HG02981 (cell line): ENCODE measurements around the gene KCNF1.
"Not testable (repeated sequence)": the region's sequence is repeated elsewhere in the genome, so short reads cannot be mapped to it uniquely, and the experiment has no call there.

Experiments used
- ATAC-seq: cut with Tn5 transposase; IDR thresholded peaks from one replicate; pipeline ENCODE4 v1.9.1; 2021; ENCODE audit warnings: mild to moderate bottlenecking, moderate library complexity; ENCODE audit not compliant: unreplicated experiment

The KCNF1 gene

DNA sequence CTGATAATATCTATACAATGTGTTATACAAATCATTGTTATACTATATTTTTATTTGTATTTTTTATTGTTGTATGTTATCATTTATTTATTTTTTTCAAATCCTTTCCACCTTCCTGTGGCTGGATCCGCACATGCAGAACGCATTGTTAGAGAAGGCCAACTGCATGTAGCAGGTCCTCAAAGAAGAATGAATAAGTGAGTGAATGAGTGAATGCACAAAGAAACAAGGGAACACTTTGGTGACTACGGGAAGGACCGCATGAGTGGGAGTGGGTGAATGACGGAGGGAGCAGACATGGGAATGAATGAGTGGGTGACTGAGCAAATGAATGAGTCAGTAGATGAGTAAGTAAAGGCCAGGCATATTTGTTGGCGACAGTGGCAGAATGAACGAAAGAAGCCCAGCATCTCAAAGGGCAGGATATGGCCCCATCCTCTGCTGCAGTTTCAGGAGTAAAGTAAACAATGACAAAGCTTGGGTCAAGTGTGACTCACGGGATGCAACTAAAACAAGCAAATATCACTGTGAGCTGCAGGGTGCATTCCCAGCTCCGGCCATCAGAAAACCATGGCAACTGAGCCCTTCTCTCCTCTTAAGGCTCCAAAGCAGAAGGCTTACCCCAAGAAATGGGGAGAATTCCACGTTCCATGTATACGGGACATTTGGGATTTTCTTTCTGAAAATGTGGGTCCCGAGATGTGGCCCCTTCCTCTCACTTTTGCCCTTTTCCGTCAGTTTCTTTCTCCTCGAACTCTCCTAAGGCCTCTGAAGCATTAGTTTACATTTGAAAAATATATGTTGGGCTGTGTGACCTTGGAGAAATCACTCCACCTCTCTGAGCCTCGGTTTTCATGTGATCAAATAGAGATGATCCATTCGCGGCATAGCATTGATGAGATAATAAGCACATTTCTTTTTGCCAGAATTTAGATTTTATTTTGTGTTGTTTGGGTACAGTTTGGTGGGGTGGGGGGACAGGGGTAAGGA, 24.5 kb downstream of the KCNF1 start:
- ATAC-seq = no peak

GRCh38 chr2:10939058-10939457, 27.3 kb downstream of the KCNF1 start:
- ATAC-seq = no peak

- ATAC-seq = no peak
Observed at GRCh38 chr2:10940596-10940995, 28.9 kb downstream of the KCNF1 start.

DNA sequence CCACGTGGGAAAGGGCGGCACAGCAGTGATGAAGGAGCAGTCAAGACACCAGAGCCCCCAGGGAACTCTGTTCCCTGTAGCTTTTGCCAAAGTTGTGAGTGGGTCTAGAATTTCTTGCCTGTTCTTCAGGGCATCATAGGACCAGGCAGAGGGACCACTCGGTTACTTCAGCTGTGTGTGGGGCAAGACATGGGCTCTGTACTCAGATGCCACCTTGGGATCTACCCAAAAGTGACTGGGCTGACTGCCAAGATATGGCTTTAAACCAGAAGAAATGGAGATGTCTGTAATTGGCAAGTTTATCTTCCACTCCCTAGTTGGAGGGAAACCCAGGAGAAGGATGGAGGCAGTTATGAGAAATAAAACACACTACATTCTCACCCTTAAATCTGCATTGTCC, 29.6 kb downstream of the KCNF1 start:
- no peak for ATAC-seq

DNA sequence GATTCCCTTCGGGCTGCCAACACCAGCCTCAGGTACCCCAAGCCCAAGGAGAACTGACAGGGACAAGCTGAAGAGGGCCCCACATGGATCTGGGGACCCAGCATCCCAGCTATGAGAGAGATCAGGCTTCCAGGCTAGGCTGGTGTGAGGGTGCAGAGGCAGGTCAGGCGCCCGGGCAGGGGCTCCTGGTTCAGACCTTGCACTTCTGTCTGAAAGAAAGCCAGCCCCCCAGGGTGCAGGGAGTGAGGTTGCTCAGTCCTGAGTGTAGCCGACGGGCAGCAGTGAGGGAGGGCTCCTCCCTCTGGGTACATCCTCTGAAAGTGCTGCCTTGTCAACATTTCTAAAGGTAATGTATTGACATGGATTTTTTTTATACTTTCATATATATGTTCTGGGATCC, 33.1 kb downstream of the KCNF1 start:
- ATAC-seq = no peak

- ATAC-seq = no peak
Observed at GRCh38 chr2:10946394-10946793, 34.7 kb downstream of the KCNF1 start.

GRCh38 chr2:10947005-10947440, 35.3 kb downstream of the KCNF1 start:
- ATAC-seq = no peak

GRCh38 chr2:10947446-10948187, 35.9 kb downstream of the KCNF1 start:
- no peak for ATAC-seq

DNA sequence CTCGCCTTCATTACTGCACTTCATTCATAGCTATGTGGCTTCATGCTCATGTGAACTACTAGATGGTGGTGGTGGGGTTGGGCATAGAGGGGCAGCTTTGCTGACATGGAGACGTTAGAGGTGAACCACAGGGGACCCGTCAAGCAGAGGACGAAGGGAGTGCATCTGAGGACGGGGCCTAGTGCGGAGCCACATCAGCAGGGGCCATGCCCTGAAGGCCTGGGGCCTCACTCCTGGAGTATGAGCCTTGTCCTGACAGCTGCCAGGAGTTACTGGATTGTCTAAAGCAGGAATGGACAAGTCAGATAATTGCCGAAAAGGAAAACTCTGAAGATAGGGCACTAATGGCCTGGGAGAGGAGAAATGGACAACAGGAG, 36.4 kb downstream of the KCNF1 start:
- no peak for ATAC-seq

DNA sequence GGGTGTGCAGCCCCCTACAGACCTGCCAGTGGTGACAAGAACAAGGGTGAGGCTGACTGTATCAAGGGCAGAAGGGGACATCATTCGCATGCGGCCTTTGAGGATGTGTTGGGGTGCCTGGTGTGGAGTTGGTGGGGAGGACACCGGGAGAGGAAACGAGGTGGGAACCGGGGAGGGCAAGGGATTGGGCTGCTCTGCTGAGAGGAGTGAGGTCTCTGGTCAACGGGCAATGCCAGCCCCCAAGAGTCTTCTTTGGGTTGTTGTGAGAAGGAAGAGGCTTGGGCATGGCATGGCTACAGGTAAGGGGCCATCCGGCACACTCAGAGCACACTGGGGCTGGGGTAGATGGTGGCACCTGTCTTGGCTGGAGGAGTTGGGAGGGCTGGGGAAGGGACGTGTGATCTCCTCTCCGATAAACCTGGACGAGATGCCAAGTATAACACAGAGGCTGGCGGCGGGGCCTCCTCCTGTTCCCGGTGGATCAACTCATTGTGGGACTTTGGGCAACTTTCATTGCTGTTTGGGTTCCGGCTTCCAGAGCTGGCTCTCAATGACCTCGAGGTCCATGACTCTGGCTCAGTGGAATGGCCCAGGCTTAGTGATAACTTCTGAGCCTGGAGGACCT, 37.0 kb downstream of the KCNF1 start:
- no peak for ATAC-seq

DNA sequence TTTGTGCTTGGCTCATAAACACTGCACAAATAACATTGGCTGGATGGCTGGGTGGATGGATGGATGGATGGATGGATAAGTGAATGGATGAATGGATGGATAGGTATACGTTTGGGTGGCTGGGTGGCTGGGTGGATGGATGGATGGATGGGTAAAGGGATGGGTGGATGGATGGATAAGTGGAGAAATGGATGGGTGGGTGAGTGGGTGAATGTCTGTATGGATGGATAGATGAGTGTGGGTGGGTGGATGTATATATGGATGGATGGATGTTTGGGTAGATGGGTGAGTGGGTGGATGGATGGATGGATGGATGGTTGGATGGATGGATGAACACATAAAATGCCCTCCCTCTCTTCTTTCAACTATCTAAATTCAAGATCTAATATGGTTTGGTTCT, 38.1 kb downstream of the KCNF1 start:
- ATAC-seq = no peak

DNA sequence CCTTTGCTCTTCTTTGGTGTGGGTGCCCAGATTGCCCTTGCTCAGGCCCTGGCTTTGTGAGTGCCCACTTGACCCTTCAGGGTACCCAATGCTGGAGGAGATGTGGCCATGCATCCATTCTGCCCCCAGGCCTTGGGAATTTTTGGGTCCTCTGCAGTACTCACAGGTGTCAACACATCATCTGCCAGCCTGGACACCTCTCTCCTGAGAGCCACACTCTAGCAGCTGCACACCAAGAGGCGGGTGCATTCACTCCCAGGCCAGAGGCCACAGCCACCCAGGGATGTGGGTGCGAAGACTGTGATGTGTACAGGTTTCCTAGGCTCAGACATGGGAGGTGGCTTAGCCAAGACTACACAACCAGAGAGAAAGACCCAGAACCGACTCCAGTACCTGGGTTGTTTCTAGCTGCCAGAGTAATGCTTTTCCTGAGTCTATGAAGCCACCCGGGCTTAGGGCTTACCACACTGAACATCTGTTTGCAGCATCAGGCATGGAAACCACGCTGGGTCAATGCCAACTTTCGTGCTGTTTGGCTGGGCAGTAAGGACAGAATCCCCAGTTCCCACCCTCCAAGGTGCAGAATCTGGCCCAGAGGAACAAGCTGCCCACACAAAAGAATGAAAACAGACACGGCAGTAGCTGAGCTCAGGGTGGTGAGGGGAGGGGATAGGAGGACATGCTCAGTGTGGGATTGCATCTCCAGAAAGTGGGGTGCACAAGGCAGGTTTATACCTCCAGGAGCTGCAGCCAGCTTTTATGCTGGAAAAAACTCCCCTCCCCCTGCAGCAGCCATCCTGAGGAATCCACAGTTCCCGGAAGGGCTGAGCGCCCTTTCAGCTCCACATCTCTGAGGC, 40.1 kb downstream of the KCNF1 start:
- ATAC-seq = no peak

DNA sequence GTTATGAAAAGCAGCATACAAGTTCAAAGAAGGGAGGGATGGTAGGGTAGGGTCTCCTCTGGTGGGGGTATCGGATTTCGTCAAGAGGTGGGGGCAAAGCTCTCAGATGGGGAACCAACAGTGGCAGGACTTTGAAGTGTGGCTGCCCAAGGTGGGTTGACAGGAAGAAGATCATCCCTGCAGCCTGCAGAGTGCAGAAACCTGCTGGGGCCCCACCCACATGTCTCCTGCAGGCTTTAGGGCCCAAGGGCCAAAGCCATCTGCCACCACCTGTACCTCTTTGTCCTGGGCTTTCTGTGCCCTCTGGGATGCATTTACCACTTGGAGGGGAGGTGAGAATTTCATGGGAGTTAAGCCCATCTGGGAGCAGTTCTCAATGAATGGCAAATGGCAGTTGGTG, 42.7 kb downstream of the KCNF1 start:
- no peak for ATAC-seq

DNA sequence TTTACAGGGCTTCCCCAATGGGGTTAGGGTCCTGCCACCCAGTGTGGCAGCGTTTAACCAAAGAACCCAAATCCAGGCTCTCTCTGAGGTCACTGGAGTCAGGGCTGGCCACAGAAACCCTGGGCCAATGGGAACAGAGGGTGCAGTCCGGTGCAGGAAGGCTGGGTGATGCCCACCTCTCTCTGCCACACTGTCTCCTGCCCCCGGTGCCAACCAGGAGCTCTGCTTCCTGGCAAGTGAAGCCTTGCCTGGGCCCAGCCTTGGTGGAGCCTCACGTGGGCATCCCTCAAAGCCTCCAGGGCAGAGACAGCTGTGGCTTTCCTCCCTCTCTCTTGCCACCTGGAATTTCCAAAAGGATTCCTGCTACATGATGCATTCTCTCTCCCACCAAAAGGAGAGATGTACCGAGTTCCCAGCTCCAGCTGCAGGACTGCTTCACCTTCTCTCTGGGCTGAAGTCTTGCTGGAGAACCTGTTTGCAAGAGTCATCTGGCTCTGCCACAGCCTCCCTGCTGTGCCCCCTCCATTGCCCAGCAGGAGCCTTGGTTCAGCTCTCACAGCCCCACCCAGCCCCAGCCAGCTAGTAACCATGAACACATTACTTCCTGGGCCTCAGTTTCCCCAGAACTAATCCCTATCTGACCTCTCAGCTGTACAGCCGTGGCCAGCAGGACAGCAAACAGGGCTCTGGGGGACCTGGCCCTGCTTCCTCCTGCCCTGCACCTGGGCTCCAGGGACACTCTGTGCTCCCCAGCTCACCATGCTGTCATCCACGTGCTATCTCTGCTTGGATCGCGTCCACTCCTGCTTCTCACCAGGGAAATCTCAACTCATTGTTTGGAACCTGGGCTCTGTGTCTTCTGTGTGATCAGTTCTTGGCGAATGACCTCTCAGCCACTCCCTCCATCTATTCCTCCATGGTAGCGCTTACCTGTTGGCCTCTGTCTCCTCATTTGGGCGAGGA, 43.4 kb downstream of the KCNF1 start:
- no peak for ATAC-seq

- no peak for ATAC-seq
Observed at GRCh38 chr2:10956006-10956790, 44.5 kb downstream of the KCNF1 start.

DNA sequence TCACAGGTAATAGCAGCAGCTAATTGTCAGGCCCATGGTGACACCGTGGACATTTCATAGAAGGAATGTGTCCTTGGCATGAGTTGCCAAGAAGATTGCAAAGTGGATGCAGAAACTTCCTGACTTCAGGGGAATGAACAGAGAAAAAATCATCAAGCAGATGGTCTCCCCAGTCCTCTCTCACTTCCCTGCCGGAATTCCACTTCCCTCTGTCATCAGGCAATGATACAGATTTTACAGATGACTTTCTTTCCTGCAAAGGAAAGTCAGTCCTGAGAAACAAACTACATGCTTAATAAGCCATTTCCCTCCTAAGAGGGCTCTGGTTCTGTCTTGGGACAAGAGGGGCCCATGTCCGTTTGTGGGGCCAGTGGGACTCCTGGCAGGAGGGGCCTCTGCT, 45.7 kb downstream of the KCNF1 start:
- no peak for ATAC-seq

DNA sequence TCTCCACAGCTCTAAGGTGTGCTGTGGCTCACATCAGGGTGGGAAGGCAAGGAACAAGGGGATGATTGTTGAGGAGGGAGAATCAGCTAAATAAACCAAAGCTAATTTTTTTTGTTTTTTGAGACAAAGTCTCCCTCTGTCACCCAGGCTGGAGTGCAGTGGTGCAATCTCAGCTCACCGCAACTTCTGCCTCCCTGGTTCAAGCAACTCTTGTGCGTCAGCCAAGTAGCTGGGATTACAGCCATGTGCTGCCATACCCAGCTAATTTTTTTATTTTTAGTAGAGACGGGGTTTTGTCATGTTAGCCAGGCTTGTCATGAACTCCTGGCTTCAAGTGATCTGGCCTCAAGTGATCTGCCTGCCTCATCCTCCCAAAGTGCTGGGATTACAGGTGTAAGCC, 46.7 kb downstream of the KCNF1 start:
- ATAC-seq = not testable (repeated sequence)

- ATAC-seq = no peak
Observed at GRCh38 chr2:10960606-10961489, 49.1 kb downstream of the KCNF1 start.
